ENCODE results near the gene USP12.

DNA sequence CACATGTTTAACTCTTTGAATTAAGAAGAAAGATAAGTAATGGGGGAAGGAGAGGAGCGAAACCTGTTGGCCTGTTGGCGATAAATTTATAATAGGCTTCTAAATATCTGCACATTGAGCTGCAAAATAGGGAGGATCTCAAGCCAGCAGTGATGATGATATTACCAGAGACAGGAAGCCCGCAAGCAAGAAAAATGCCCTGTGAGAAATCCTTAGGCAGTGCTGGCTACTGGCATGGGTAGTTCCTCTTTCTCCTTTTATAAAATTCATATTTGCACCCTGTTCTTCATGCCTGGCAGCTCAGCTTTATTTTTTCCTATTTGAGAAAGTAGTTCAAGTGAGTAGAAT, 858 bp upstream of the USP12 start:
- TF ChIP-seq POLR2A (IDR thresholded peaks at IDR 0.05) (no peak), CTCF (IDR thresholded peaks at IDR 0.05) (no peak)

Measured in ovary (tissue), 3 donors.